GM12801 (cell line): ENCODE results near the gene SLC35B4.

Source experiments
- CTCF ChIP-seq: IDR thresholded peaks from one replicate; pipeline ENCODE4 v1.5.1; 2011; ENCODE audit warnings: control low read depth; ENCODE audit not compliant: insufficient read length; ENCODE audit errors: extremely low read depth

Gene SLC35B4

GRCh38 chr7:134316539-134317344, at the start of gene SLC35B4:
TSS of gene SLC35B4 (minus strand) at chr7:134316930. CDS start at chr7:134316751, 179 bp downstream.
- no peak for TF ChIP-seq CTCF

GRCh38 chr7:134366481-134366880, 49.8 kb upstream of the SLC35B4 start:
- no peak for TF ChIP-seq CTCF

GRCh38 chr7:134365341-134366054, 48.8 kb upstream of the SLC35B4 start:
- TF ChIP-seq CTCF: no peak

GRCh38 chr7:134364619-134365037, 47.9 kb upstream of the SLC35B4 start:
- TF ChIP-seq CTCF: no peak

GRCh38 chr7:134362587-134363483, 46.1 kb upstream of the SLC35B4 start:
- TF ChIP-seq CTCF: no peak

GRCh38 chr7:134359787-134360432, 43.2 kb upstream of the SLC35B4 start:
- no peak for TF ChIP-seq CTCF
